ENCODE measurements around the gene SH3BP1.

DNA sequence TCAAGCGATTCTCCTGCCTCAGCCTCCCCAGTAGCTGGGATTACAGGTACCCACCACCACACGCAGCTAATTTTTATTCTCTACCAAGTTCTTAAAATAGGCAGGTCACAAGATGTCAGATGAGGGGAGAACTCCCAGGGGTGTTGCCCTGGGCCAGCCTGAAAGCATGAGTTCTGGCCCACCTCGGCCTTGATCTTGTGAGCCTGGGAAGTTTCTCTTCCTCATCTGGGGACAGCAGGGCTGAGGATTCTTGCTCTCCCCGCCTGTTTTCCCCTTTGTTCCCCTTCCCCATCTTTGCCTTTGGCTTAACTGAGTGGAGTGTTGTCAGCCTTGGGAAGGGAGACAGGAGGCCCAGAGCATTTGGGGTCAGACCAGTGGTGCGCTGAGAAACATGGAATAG, 22.6 kb downstream of the SH3BP1 start:
- no peak for TF ChIP-seq GATA2 (IDR thresholded peaks at IDR 0.05; ENCODE audit: low read depth, low read length)
- no peak for TF ChIP-seq GATA3 (IDR thresholded peaks at IDR 0.05; ENCODE audit: low read depth, low read length)
